Heart right ventricle (tissue), 16 donors: Measurements from ENCODE around the gene RPA3. TPM values are rescaled to one million over a fixed set of nuclear protein-coding genes. Genes with fewer than 3 reads are reported as not detected.

Source experiments
- ATAC-seq, 8 donors: fragments of 200-7000 bp; cut with Tn5 transposase; one replicate each; pipeline ENCODE4 v1.9.1; 2020; ENCODE audit warnings: mild to moderate bottlenecking in 8 of 8, moderate library complexity in 8 of 8, moderate number of reproducible peaks in 1 of 8
- DNase-seq, 2 donors: peaks; one replicate each; pipeline ENCODE4 v3.0.0-alpha.2; 2020
- H3K27ac ChIP-seq, 10 donors: fragments of 200-600 bp; sonication (generic) in 2 of 10; one replicate each; pipeline versions ENCODE4 v1.5.0 to v1.8.0; 2020 to 2022; ENCODE audit warnings: mild to moderate bottlenecking in 3 of 10
- H3K27me3 ChIP-seq, 7 donors: fragments of 200-600 bp; one replicate each; pipeline ENCODE4 v1.8.0; 2021 to 2022; ENCODE audit warnings: mild to moderate bottlenecking in 2 of 7
- H3K36me3 ChIP-seq, 9 donors: fragments of 200-600 bp; sonication (generic) in 1 of 9; one replicate each; pipeline versions ENCODE4 v1.5.0 to v1.8.0; 2020 to 2022; ENCODE audit warnings: mild to moderate bottlenecking in 2 of 9
- H3K4me1 ChIP-seq, 9 donors: fragments of 200-600 bp; sonication (generic) in 1 of 9; one replicate each; pipeline versions ENCODE4 v1.5.0 to v1.8.0; 2020 to 2022; ENCODE audit warnings: mild to moderate bottlenecking in 4 of 9
- H3K4me3 ChIP-seq, 10 donors: fragments of 200-600 bp; sonication (generic) in 2 of 10; one replicate each; pipeline versions ENCODE4 v1.5.0 to v1.8.0; 2020 to 2022; ENCODE audit warnings: mild to moderate bottlenecking in 7 of 10, moderate library complexity in 2 of 10
- H3K9me3 ChIP-seq, 11 donors: fragments of 200-600 bp in 10 of 11; sonication (generic) in 2 of 11; one replicate each; pipeline versions ENCODE4 v1.5.0 to v1.8.0; 2013 to 2022; ENCODE audit warnings: mild to moderate bottlenecking in 2 of 11, control low read depth in 1 of 11, moderate library complexity in 1 of 11
- WGBS, 2 donors: extraction: QIAGEN DNeasy Blood & Tissue Kit; methylation state at CpG; one replicate each; pipeline ENCODE4 v1.1.7; 2013; ENCODE audit warnings: inconsistent platforms in 1 of 2; 5-methylcytosine and 5-hydroxymethylcytosine counted together
- intact Hi-C, 10 donors: fragments of 100-400 bp; cut with DNase I; formaldehyde crosslinking; loops; one replicate each; pipeline versions ENCODE4 v1.11.1 to v1.14.2; 2022
- polyA plus RNA-seq, 2 donors: library from polyadenylated mRNA; stranded (reverse); fragments of 200-250 nt; gene quantifications; one replicate each; pipeline ENCODE4 v1.2.3, GENCODE V29; 2013
- total RNA-seq, 10 donors: library from RNA; stranded (reverse); fragmentation: NEBNext Ultra II Directional in 3 of 10; extraction: Animal tissue kit (Norgen Biotek cat#: 25700) in 3 of 10; gene quantifications; one replicate each; pipeline versions ENCODE4 v1.2.1 to v1.2.4, GENCODE V29; 2021 to 2023
- TF ChIP-seq, protein P1 (sequence below), 9 donors: fragments of 200-600 bp; sonication (generic) in 2 of 9; IDR thresholded peaks; one replicate each; pipeline versions ENCODE4 v1.5.0 to v1.8.0; 2021 to 2022; ENCODE audit warnings: antibody characterized with exemption in 9 of 9, mild to moderate bottlenecking in 5 of 9, moderate library complexity in 1 of 9
- donor health status: Arrhythmogenic right ventricular cardiomyopathy.
- donor health status: ischemic (EF 13 %, LVEDD 7.1; RV severe dilation, severe dysfunction).
- donor health status: healthy with polysubstance abuse.
- donor health status: DM: no; HTN: yes; CAD: no.
- donor health status: DM: no; HTN: no; CAD: no.
- donor health status: ischemic (EF 25% LVEDD 6.9; RV normal size, moderate dysfunction).
- donor health status: ischemic (EF 25% LVEDD 5.7; RV mildly dilated, moderate dysfunction).
- donor health status: healthy.
- donor health status: DM: yes; HTN: yes; CAD: no.
- donor health status: Ischemic cardiomyopathy.
- donor health status: ischemic (EF 35%, LVEDD 5.7; RV mildly dilated, moderate dysfunction).
- donor health status: nonischemic (EF 11% LVEDD 7.7; RV severe dilation, severe dysfunction).
- donor health status: DM: yes; HTN: yes; CAD: no.
- donor health status: PGD.
- donor health status: ischemic (EF 29% LVEDD 5.4; RV normal size, mild dysfunction).
- donor health status: nonischemic (EF 23%, LVEDD 6.1; RV moderate dilation, normal function).

RPA3 gene
- total and polyA plus RNA-seq, 12 donors = 15.9 to 25.9 (median 22.1) TPM

DNA sequence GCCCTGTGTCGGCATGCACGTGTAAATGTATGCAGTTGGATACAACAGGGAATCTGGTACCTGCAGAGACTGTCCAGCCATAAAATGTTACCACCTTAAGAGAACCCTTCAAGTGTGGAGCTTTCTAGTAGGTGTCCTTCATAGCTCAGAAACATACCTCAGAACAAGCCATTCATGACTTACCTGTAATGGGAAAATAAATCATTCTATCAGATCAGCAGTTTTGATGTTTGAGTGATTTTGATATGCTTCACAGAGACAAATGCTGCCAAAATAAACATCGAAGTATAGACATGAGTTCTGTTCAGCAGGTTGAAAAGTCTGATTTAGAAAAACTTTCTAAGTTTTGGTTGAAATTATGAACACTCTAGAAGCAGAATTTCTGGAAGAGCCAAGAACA lies 111.4 kb downstream of the RPA3 start:
- 60 to 81% methylated on average over 3 of the region's 3 CpGs for WGBS, 2 donors

DNA sequence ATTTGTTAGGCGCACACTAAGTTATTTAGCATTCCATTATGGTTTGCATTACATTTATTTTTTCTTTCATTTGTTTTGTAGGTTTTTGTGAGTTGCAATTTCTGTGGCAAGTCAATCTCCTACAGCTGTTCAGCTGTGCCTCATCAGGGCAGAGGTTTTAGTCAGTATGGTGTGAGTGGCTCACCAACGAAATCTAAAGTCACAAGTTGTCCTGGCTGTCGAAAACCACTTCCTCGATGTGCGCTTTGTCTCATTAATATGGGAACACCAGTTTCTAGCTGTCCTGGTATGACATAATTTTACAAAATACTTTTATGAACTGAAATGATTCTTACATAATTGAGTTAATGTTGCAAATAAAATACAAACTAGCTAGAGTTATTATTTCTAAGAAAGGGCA lies 122.2 kb downstream of the RPA3 start:
- no peak for DNase-seq
- Histone ChIP-seq H3K4me3 (no peak overlapping the region), H3K27me3 (no peaks in the 10 kb centered on the region), H3K27ac (no peak overlapping the region), H3K4me1 (no peaks in the 10 kb centered on the region), H3K36me3 (peaks cover 0 to 86% (median 8%) of the 10 kb centered on the region in 9 donors), H3K9me3 (no peaks in the 10 kb centered on the region)
- ATAC-seq = no peak
- 93% methylated on average over 5 of the region's 5 CpGs for WGBS, 2 donors
- TF ChIP-seq, protein P1, sequence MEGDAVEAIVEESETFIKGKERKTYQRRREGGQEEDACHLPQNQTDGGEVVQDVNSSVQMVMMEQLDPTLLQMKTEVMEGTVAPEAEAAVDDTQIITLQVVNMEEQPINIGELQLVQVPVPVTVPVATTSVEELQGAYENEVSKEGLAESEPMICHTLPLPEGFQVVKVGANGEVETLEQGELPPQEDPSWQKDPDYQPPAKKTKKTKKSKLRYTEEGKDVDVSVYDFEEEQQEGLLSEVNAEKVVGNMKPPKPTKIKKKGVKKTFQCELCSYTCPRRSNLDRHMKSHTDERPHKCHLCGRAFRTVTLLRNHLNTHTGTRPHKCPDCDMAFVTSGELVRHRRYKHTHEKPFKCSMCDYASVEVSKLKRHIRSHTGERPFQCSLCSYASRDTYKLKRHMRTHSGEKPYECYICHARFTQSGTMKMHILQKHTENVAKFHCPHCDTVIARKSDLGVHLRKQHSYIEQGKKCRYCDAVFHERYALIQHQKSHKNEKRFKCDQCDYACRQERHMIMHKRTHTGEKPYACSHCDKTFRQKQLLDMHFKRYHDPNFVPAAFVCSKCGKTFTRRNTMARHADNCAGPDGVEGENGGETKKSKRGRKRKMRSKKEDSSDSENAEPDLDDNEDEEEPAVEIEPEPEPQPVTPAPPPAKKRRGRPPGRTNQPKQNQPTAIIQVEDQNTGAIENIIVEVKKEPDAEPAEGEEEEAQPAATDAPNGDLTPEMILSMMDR (IDR thresholded peaks at IDR 0.05) = no peak
- intact Hi-C loops = loop anchor here in 7 of 10 donors (10.0 kb wide), 3 partner anchors 609 to 689 kb away; no protein-coding TSS in a partner anchor

More for the DNA sequence above, 111.4 kb downstream of the RPA3 start:
- intact Hi-C loops = no loop called here
- TF ChIP-seq, protein P1 (IDR thresholded peaks at IDR 0.05) = no peak
- DNase-seq (no peak), ATAC-seq (no peak)
- Histone ChIP-seq H3K27me3 (no peaks in the 10 kb centered on the region), H3K9me3 (no peaks in the 10 kb centered on the region), H3K36me3 (peaks cover 0 to 42% (median 11%) of the 10 kb centered on the region in 9 donors), H3K4me1 (no peaks in the 10 kb centered on the region), H3K4me3 (no peak overlapping the region), H3K27ac (no peak overlapping the region)

DNA sequence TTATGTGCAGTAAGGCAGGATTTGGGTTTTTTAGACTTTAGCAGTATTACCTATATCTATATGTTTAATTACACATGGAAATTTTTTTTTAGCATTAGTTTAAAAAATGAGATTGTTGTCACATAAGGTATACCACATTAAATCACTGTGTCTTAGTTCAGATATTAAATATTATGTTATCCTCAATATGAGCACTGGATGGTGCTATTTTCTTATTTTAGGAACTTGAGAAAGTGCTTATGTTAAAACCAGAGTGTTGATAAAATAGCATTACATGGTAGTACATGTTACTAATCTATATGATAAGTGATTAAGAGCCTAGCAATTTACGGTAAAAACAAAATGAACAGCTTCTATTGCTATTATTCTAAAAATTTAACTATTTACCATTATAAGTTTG lies 123.0 kb downstream of the RPA3 start:
- no peaks in the 10 kb centered on the region for H3K4me1 ChIP-seq
- ATAC-seq = peak in 1 of 8 donors; percentile 41
- H3K4me3 ChIP-seq = no peak overlapping the region
- DNase-seq = no peak
- H3K9me3 ChIP-seq = no peaks in the 10 kb centered on the region
- WGBS, 2 donors = 47 to 59% methylated on average over 1 of the region's 1 CpG
- TF ChIP-seq, protein P1 (IDR thresholded peaks at IDR 0.05) = peak in 7 of 9 donors; percentile 38 to 60 (median 48)
- peaks cover 0 to 91% (median 8%) of the 10 kb centered on the region in 9 donors for H3K36me3 ChIP-seq
- intact Hi-C loops = loop anchor here in 8 of 10 donors (2.0 to 10.0 kb wide), 4 partner anchors 609 to 689 kb away; no protein-coding TSS in a partner anchor
- H3K27ac ChIP-seq = no peak overlapping the region
- no peaks in the 10 kb centered on the region for H3K27me3 ChIP-seq

Other genes starting within 250 kb of the RPA3 start
- gene COL28A1, start 182.7 kb downstream of the RPA3 start, total RNA-seq = 1 to 10 TPM in 9 of 10 donors, under 1 TPM in 1; 0.88 to 8.1 (median 1.5) TPM
- 1 to 10 TPM in 1 of 2 donors, under 1 TPM in 1; 0.35 to 4.0 TPM for gene COL28A1, start 182.7 kb downstream of the RPA3 start, polyA plus RNA-seq
- 10 to 100 TPM; 15.7 to 28.8 (median 20.8) TPM for gene MIOS, start 151.7 kb downstream of the RPA3 start, total RNA-seq
- gene MIOS, start 151.7 kb downstream of the RPA3 start, polyA plus RNA-seq = 10 to 100 TPM in 1 of 2 donors, 1 to 10 TPM in 1; 8.9 to 14.0 TPM
- 10 to 100 TPM; 13.4 to 24.7 (median 18.0) TPM for gene UMAD1, start 77.9 kb downstream of the RPA3 start, total RNA-seq
- 1 to 10 TPM; 3.5 to 7.9 TPM for gene UMAD1, start 77.9 kb downstream of the RPA3 start, polyA plus RNA-seq